HEK293 (cell line): Measurements from ENCODE around the gene FNDC5.

Experiments used
- CTCF ChIA-PET: fragments of 350-600 bp; formaldehyde crosslinking; extraction: SDS; loops from one replicate; lab custom pipeline; 2021; ENCODE audit warnings: antibody characterized with exemption; lab: Yijun Ruan, JAX
- POLR2A ChIA-PET: fragments of 300-600 bp; formaldehyde crosslinking; extraction: SDS; loops from one replicate; lab custom pipeline; 2020; ENCODE audit warnings: antibody characterized with exemption, inconsistent platforms; lab: Yijun Ruan, JAX
- H3K27ac ChIP-seq: fragments of 200-500 bp; sonication (Bioruptor generic); 2 replicates; pipeline ENCODE4 v1.5.1; 2014; ENCODE audit warnings: low read depth, low read length, control low read depth, inconsistent platforms; ENCODE audit errors: extremely low read depth
- H3K36me3 ChIP-seq, 2 experiments: fragments of 200-500 bp in 1 of 2; sonication (Bioruptor generic) in 1 of 2; 1 replicate in 1 of 2; 2 replicates in 1 of 2; pipeline ENCODE4 v1.5.1; 2014 to 2017; ENCODE audit warnings: inconsistent platforms in 2 of 2, low read length in 2 of 2; ENCODE audit not compliant: control insufficient read depth in 2 of 2, insufficient read depth in 1 of 2
- H3K4me1 ChIP-seq: fragments of 200-500 bp; sonication (Bioruptor generic); 2 replicates; pipeline ENCODE4 v1.5.1; 2014; ENCODE audit warnings: mild to moderate bottlenecking, low read length, inconsistent platforms; ENCODE audit not compliant: control insufficient read depth, insufficient read depth
- H3K4me3 ChIP-seq: 2 replicates; pipeline ENCODE4 v1.5.1; 2011; ENCODE audit warnings: low read depth, mild to moderate bottlenecking, control low read depth, low read length, moderate library complexity
- H3K9me3 ChIP-seq: fragments of 200-500 bp; sonication (Bioruptor generic); 2 replicates; pipeline ENCODE4 v1.5.1; 2014; ENCODE audit warnings: low read depth, low read length, inconsistent platforms; ENCODE audit not compliant: control insufficient read depth, insufficient read depth
- BCL11B ChIP-seq: fragments of 450-650 bp; formaldehyde crosslinking; IDR thresholded peaks from 2 replicates; pipeline ENCODE4 v1.5.1; 2016; ENCODE audit warnings: low read depth, missing biosample characterization, missing genetic modification characterization
- EGR2 ChIP-seq: fragments of 450-650 bp; formaldehyde crosslinking; IDR thresholded peaks from 2 replicates; pipeline ENCODE4 v1.5.1; 2016; ENCODE audit warnings: low read depth, missing biosample characterization, missing genetic modification characterization
- ZNF548 ChIP-seq: fragments of 450-650 bp; formaldehyde crosslinking; IDR thresholded peaks from 2 replicates; pipeline ENCODE4 v1.5.1; 2016; ENCODE audit warnings: missing biosample characterization, missing genetic modification characterization
- ZNF600 ChIP-seq: fragments of 450-650 bp; formaldehyde crosslinking; IDR thresholded peaks from 2 replicates; pipeline ENCODE4 v1.5.1; 2016; ENCODE audit warnings: missing biosample characterization, missing genetic modification characterization
- ZNF664 ChIP-seq: fragments of 450-650 bp; formaldehyde crosslinking; IDR thresholded peaks from 2 replicates; pipeline ENCODE4 v1.5.1; 2016; ENCODE audit warnings: missing biosample characterization, missing genetic modification characterization
- ZNF701 ChIP-seq: fragments of 450-650 bp; formaldehyde crosslinking; IDR thresholded peaks from 2 replicates; pipeline ENCODE4 v1.5.1; 2016; ENCODE audit warnings: missing biosample characterization, missing genetic modification characterization
- ZNF707 ChIP-seq: fragments of 450-650 bp; formaldehyde crosslinking; IDR thresholded peaks from 2 replicates; pipeline ENCODE4 v1.5.1; 2016; ENCODE audit warnings: missing biosample characterization, missing genetic modification characterization
- ZNF768 ChIP-seq: fragments of 450-650 bp; formaldehyde crosslinking; IDR thresholded peaks from 2 replicates; pipeline ENCODE4 v1.5.1; 2018; ENCODE audit warnings: missing biosample characterization, mild to moderate bottlenecking, missing genetic modification characterization
- ZNF777 ChIP-seq: fragments of 450-650 bp; formaldehyde crosslinking; IDR thresholded peaks from 2 replicates; pipeline ENCODE4 v1.5.1; 2017; ENCODE audit warnings: missing biosample characterization, missing genetic modification characterization, borderline replicate concordance
- TF ChIP-seq, protein P1 (sequence below): fragments of 450-650 bp; formaldehyde crosslinking; IDR thresholded peaks from 2 replicates; pipeline ENCODE4; 2016; ENCODE audit warnings: missing biosample characterization, missing genetic modification characterization
- TF ChIP-seq, protein P2 (sequence below): fragments of 450-650 bp; formaldehyde crosslinking; IDR thresholded peaks from 2 replicates; pipeline ENCODE4 v1.5.1; 2016; ENCODE audit warnings: missing biosample characterization, missing genetic modification characterization
- TF ChIP-seq, protein P3 (sequence below): fragments of 450-650 bp; formaldehyde crosslinking; IDR thresholded peaks from 2 replicates; pipeline ENCODE4 v1.5.1; 2016; ENCODE audit warnings: missing biosample characterization, missing genetic modification characterization
- TF ChIP-seq, protein P4 (sequence below): fragments of 450-650 bp; formaldehyde crosslinking; IDR thresholded peaks from 2 replicates; pipeline ENCODE4 v1.5.1; 2016; ENCODE audit warnings: missing biosample characterization, missing genetic modification characterization
- TF ChIP-seq, protein P5 (sequence below): fragments of 450-650 bp; formaldehyde crosslinking; IDR thresholded peaks from 2 replicates; pipeline ENCODE4 v1.5.1; 2016; ENCODE audit warnings: missing biosample characterization, missing genetic modification characterization

FNDC5 gene

DNA sequence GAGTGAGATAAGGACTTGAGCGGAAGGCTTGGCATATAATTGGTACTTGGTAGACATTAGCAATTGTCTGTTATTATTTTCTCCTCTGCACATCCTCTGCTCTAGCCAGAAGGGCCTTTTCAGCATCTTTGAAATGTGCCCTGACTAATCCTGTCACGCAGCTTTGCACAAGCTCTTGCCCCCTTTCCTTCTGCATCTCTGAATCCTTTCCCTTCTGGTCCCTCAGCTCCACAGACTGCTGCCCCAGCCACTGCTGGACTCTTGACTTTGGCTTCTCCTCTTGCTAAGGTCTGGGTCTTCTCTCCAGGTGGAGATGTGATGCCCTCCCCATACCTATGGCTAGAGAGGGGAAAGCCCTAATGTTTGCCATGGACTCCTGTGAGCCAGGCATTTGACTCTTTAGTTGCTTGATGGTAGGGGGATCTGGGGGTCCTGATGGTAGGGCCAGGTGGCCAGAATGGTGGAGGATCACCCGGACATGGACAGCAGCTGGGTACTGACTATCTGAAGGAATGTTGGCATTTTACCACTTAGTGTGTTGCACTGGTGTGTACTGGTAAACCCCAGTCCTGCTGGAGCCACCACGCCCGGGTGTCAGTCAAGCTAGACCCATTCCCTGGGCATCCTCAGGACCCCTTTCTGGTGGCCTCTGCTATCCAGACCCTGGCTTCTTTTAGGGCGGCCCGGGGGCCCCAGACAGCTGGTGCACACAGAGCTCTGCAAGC is 20.0 kb upstream of the FNDC5 start (continued):
- TF ChIP-seq, protein P1, sequence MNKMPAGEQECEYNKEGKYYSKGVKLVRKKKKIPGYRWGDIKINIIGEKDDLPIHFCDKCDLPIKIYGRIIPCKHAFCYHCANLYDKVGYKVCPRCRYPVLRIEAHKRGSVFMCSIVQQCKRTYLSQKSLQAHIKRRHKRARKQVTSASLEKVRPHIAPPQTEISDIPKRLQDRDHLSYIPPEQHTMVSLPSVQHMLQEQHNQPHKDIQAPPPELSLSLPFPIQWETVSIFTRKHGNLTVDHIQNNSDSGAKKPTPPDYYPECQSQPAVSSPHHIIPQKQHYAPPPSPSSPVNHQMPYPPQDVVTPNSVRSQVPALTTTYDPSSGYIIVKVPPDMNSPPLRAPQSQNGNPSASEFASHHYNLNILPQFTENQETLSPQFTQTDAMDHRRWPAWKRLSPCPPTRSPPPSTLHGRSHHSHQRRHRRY (tag by site-specific recombination) = no peak
- TF ChIP-seq ZNF777 (no peak), ZNF600 (tag by site-specific recombination) (no peak), ZNF664 (tag by site-specific recombination) (no peak)
- TF ChIP-seq, protein P2, sequence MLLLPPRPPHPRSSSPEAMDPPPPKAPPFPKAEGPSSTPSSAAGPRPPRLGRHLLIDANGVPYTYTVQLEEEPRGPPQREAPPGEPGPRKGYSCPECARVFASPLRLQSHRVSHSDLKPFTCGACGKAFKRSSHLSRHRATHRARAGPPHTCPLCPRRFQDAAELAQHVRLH (tag by site-specific recombination) = no peak
- TF ChIP-seq, protein P3, sequence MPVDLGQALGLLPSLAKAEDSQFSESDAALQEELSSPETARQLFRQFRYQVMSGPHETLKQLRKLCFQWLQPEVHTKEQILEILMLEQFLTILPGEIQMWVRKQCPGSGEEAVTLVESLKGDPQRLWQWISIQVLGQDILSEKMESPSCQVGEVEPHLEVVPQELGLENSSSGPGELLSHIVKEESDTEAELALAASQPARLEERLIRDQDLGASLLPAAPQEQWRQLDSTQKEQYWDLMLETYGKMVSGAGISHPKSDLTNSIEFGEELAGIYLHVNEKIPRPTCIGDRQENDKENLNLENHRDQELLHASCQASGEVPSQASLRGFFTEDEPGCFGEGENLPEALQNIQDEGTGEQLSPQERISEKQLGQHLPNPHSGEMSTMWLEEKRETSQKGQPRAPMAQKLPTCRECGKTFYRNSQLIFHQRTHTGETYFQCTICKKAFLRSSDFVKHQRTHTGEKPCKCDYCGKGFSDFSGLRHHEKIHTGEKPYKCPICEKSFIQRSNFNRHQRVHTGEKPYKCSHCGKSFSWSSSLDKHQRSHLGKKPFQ (tag by site-specific recombination) = no peak

DNA sequence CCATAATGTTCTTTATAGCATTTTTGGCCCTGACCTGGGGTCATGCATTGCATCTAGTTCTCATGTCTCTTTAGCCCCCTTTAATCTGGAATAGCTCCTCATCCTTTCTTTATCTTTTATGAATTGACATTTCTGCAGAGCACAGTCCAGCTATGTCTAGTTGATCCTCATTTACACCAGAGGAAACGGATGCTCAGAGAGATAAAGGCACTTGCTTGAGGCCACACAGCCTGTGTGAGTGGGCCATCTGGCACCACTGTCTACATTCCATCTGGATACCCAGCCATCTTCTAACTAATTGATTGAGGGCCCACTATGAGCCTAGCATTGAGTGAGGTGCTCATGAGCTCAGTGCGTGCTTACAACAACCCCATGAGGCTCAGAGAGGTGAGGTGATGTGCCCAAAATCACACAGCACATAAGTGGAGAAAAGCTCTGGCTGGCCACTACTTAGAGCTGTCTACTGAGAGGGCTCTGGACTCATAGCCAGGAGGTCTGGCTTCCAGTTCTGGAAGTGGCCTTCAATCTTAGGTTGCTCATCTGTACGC is 19.1 kb upstream of the FNDC5 start:
- Histone ChIP-seq H3K36me3 (no peaks in the 10 kb centered on the region), H3K9me3 (no peaks in the 10 kb centered on the region), H3K4me1 (no peaks in the 10 kb centered on the region), H3K27ac (no peak overlapping the region), H3K4me3 (no peak overlapping the region)
- no peak for TF ChIP-seq ZNF701 (tag by site-specific recombination)
- no peak for TF ChIP-seq ZNF548 (tag by site-specific recombination)
- TF ChIP-seq EGR2 = no peak
- TF ChIP-seq ZNF707 (tag by site-specific recombination) = no peak
- TF ChIP-seq, protein P4, sequence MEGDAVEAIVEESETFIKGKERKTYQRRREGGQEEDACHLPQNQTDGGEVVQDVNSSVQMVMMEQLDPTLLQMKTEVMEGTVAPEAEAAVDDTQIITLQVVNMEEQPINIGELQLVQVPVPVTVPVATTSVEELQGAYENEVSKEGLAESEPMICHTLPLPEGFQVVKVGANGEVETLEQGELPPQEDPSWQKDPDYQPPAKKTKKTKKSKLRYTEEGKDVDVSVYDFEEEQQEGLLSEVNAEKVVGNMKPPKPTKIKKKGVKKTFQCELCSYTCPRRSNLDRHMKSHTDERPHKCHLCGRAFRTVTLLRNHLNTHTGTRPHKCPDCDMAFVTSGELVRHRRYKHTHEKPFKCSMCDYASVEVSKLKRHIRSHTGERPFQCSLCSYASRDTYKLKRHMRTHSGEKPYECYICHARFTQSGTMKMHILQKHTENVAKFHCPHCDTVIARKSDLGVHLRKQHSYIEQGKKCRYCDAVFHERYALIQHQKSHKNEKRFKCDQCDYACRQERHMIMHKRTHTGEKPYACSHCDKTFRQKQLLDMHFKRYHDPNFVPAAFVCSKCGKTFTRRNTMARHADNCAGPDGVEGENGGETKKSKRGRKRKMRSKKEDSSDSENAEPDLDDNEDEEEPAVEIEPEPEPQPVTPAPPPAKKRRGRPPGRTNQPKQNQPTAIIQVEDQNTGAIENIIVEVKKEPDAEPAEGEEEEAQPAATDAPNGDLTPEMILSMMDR (tag by site-specific recombination) = no peak
- TF ChIP-seq BCL11B = no peak
- 0 out of 2 replicates have a peak, but pooled peaks have one; percentile 13 for TF ChIP-seq ZNF768
- TF ChIP-seq, protein P5, sequence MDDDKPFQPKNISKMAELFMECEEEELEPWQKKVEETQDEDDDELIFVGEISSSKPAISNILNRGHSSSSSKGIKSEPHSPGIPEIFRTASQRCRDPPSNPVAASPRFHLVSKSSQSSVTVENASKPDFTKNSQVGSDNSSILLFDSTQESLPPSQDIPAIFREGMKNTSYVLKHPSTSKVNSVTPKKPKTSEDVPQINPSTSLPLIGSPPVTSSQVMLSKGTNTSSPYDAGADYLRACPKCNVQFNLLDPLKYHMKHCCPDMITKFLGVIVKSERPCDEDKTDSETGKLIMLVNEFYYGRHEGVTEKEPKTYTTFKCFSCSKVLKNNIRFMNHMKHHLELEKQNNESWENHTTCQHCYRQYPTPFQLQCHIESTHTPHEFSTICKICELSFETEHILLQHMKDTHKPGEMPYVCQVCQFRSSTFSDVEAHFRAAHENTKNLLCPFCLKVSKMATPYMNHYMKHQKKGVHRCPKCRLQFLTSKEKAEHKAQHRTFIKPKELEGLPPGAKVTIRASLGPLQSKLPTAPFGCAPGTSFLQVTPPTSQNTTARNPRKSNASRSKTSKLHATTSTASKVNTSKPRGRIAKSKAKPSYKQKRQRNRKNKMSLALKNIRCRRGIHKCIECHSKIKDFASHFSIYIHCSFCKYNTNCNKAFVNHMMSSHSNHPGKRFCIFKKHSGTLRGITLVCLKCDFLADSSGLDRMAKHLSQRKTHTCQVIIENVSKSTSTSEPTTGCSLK (tag by site-specific recombination) = no peak
- POLR2A ChIA-PET = interaction anchor here (0.6 kb wide), 1 partner anchor 143 kb away, joined by 6 read pairs; no protein-coding TSS in a partner anchor
- CTCF ChIA-PET = interaction anchor here (0.7 to 4.9 kb wide), 4 partner anchors 9 to 206 kb away, joined by 3 to 50 read pairs (median 4); no protein-coding TSS in a partner anchor
